Upper lobe of right lung (tissue), 1 donor: Measurements from ENCODE around the gene DGKZ. TPM values are rescaled to one million over a fixed set of nuclear protein-coding genes. Genes with fewer than 3 reads are reported as not detected.

Source experiments
- ATAC-seq: fragments of 200-7000 bp; cut with Tn5 transposase; one replicate; pipeline ENCODE4 v1.9.1; 2020; ENCODE audit warnings: mild to moderate bottlenecking, moderate library complexity
- DNase-seq: peaks from one replicate; pipeline ENCODE4 v3.0.0-alpha.2; 2020
- H3K27ac ChIP-seq: fragments of 200-600 bp; one replicate; pipeline ENCODE4 v1.8.0; 2022
- H3K27me3 ChIP-seq: fragments of 200-600 bp; one replicate; pipeline ENCODE4 v1.8.0; 2022; ENCODE audit warnings: mild to moderate bottlenecking
- H3K36me3 ChIP-seq: fragments of 200-600 bp; one replicate; pipeline ENCODE4 v1.8.0; 2022
- H3K4me1 ChIP-seq: fragments of 200-600 bp; one replicate; pipeline ENCODE4 v1.8.0; 2022
- H3K4me3 ChIP-seq: fragments of 200-600 bp; one replicate; pipeline ENCODE4 v1.8.0; 2022; ENCODE audit warnings: mild to moderate bottlenecking
- H3K9me3 ChIP-seq: fragments of 200-600 bp; one replicate; pipeline ENCODE4 v1.8.0; 2022
- intact Hi-C: fragments of 100-400 bp; cut with DNase I; formaldehyde crosslinking; loops from one replicate; pipeline ENCODE4 v1.11.0; 2022
- long read RNA-seq: library from polyadenylated mRNA; unstranded; transcript quantifications from one replicate; pipeline ENCODE4 v2.0.0, GENCODE V29; 2021
- total RNA-seq: library from RNA; stranded (reverse); fragmentation: NEBNext Ultra II Directional; extraction: Animal tissue kit (Norgen Biotek cat#: 25700); gene quantifications from one replicate; pipeline ENCODE4 v1.2.1, GENCODE V29; 2021
- TF ChIP-seq, protein P1 (sequence below): fragments of 200-600 bp; IDR thresholded peaks from one replicate; pipeline ENCODE4 v1.8.0; 2022; ENCODE audit warnings: antibody characterized with exemption
- donor health status: DM: no; HTN: yes; CAD: no; lungs with severe emphysema.

DGKZ gene, protein sequence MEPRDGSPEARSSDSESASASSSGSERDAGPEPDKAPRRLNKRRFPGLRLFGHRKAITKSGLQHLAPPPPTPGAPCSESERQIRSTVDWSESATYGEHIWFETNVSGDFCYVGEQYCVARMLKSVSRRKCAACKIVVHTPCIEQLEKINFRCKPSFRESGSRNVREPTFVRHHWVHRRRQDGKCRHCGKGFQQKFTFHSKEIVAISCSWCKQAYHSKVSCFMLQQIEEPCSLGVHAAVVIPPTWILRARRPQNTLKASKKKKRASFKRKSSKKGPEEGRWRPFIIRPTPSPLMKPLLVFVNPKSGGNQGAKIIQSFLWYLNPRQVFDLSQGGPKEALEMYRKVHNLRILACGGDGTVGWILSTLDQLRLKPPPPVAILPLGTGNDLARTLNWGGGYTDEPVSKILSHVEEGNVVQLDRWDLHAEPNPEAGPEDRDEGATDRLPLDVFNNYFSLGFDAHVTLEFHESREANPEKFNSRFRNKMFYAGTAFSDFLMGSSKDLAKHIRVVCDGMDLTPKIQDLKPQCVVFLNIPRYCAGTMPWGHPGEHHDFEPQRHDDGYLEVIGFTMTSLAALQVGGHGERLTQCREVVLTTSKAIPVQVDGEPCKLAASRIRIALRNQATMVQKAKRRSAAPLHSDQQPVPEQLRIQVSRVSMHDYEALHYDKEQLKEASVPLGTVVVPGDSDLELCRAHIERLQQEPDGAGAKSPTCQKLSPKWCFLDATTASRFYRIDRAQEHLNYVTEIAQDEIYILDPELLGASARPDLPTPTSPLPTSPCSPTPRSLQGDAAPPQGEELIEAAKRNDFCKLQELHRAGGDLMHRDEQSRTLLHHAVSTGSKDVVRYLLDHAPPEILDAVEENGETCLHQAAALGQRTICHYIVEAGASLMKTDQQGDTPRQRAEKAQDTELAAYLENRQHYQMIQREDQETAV
- 50.4 TPM for total RNA-seq
- long read RNA-seq, transcript DGKZ-203 (31 exons, 2,862 nt): major isoform, 5 of 46 reads
- long read RNA-seq, partial matches to known transcripts: 28 of 46 reads
- long read RNA-seq, other reads (novel, unspliced or antisense): 10 of 46 reads

DNA sequence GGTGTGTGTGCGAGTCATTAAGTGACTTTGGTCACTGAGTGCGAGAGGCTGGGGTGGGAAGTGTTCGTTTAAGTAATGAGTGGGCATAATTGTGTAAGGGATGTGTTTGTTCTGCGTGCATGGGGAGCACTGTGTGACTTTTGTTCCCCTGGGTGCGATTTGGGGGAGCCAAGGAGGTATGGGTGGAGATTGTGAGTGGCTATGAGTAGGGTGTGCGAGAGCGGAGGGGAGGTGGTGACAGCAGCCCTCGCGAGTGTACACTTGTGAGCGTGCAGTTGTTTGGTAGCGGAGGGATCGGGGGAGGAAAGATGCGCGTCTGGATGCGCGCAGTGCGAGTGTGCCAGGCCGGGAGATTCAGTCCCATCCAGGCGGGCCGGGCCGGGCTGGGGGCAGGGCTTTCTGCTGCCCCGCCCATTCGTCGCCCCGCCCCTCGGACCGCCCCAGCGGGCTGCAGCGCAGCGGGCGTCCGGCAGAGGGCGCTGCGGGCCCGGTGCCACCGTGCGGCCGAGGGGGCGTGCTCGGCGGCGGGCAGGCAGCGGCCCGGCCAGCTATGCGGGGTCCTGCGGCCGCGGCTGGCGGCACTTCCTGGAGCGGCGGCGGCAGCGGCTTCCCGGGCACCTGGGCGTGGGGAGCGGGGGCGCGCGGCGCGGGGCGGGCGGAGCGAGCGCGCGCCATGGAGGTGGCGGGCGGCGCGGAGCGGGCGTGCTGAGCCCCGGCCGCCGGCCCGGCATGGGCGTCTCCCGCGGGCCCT lies at the start of gene DGKZ:
DGKZ (plus strand) TSS at position 578 of the 751 bp plus-strand sequence. CDS start 197 bp downstream, outside the sequence.
- no peaks in the 10 kb centered on the region for H3K9me3 ChIP-seq
- H3K27ac ChIP-seq: peak within 1 kb of the TSS; percentile 68
- ATAC-seq (peak; percentile 95), DNase-seq (peak; percentile 95)
- no peaks in the 10 kb centered on the region for H3K27me3 ChIP-seq
- H3K4me3 ChIP-seq: peak within 1 kb of the TSS; percentile 75
- intact Hi-C loops: no loop called here
- TF ChIP-seq, protein P1, sequence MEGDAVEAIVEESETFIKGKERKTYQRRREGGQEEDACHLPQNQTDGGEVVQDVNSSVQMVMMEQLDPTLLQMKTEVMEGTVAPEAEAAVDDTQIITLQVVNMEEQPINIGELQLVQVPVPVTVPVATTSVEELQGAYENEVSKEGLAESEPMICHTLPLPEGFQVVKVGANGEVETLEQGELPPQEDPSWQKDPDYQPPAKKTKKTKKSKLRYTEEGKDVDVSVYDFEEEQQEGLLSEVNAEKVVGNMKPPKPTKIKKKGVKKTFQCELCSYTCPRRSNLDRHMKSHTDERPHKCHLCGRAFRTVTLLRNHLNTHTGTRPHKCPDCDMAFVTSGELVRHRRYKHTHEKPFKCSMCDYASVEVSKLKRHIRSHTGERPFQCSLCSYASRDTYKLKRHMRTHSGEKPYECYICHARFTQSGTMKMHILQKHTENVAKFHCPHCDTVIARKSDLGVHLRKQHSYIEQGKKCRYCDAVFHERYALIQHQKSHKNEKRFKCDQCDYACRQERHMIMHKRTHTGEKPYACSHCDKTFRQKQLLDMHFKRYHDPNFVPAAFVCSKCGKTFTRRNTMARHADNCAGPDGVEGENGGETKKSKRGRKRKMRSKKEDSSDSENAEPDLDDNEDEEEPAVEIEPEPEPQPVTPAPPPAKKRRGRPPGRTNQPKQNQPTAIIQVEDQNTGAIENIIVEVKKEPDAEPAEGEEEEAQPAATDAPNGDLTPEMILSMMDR: peak; percentile 63
- peaks cover 54% of the 10 kb centered on the region for H3K4me1 ChIP-seq
- no peaks in the 10 kb centered on the region for H3K36me3 ChIP-seq

DNA sequence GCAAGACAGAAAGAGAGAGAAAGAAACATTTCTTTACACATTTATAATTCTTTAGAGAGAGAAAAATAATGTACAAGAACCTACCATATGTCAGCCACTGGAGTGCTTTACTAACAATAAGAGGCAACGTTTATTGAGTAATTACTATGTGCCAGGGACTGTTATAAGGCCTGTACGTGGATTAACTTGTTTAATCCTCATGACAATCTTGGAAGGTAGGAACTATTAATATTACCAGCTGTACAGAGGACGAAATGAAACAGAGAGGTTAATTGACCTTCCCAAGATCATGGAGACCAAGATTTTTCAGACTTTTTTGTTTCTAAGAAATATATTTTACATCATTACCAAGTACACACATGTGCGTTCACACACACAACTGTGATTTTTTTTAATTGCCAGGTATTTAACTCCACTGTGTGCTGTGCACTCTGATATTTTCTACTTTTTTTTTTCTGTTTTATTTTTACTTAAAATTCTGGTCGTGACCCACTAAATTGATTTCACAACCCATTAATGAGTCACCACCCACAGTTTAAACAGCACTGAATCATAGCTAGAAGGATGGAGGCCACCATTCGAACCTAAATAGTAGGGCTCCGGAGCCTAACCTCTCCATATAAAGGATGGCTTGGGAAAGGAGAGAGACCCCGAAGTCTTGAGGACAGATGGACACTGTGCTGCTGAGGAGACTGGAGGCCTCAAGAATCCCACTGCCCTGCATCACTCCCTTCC lies 48.4 kb upstream of the DGKZ start:
- Histone ChIP-seq H3K4me3 (no peak overlapping the region), H3K27ac (no peak overlapping the region), H3K27me3 (peaks cover 11% of the 10 kb centered on the region), H3K36me3 (no peaks in the 10 kb centered on the region), H3K9me3 (no peaks in the 10 kb centered on the region), H3K4me1 (peaks cover 23% of the 10 kb centered on the region)
- ATAC-seq (no peak), DNase-seq (no peak)
- TF ChIP-seq, protein P1: no peak
- intact Hi-C loops: no loop called here

DNA sequence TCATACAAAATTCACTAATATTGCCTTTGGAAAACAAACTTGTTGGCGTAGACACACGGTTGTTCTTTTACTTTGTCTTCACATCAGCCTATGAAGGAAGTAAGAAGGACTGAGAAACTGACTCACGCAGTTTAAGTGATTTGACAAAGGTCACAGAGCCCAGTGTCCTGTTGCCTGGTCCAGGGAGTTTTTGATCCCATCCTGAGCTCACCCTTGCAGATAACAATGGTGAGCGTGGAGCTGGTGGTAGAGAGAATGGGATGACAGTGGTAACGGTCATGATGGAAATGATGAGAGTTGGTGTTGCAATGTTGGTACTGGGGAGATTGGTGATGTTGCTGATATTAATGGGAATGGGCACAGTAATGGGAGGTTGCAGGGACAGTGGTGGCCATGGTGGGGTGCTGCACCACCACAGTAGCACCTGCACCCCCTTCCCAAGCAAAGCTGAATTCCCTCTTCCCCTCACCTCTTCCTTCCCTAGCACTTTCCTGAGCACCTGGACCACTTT lies 47.8 kb upstream of the DGKZ start:
- TF ChIP-seq, protein P1: no peak
- H3K27me3 ChIP-seq: peaks cover 11% of the 10 kb centered on the region
- DNase-seq (no peak), ATAC-seq (no peak)
- H3K4me3 ChIP-seq: no peak overlapping the region
- no peak overlapping the region for H3K27ac ChIP-seq
- peaks cover 23% of the 10 kb centered on the region for H3K4me1 ChIP-seq
- no peaks in the 10 kb centered on the region for H3K36me3 ChIP-seq
- intact Hi-C loops: no loop called here
- no peaks in the 10 kb centered on the region for H3K9me3 ChIP-seq

DNA sequence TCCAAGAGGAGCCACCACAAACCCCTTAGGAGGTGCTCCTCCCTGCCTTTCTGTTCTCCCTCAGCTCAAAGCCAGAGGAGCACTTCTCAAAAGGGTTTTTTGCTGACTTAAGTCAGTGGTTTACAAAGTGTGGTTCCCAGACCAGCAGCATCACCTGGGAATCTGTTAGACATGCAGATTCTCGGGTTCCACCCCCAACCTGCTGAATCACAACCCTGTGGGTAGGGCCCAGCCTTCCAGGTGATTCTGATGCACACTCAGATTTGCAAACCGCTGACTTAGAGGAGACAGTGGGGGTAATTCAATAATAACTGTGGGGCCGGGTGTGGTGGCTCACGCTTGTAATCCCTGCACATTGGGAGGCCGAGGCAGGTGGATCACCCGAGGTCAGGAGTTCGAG lies 47.0 kb upstream of the DGKZ start:
- Histone ChIP-seq H3K27ac (no peak overlapping the region), H3K4me1 (peaks cover 18% of the 10 kb centered on the region), H3K27me3 (peaks cover 11% of the 10 kb centered on the region), H3K9me3 (no peaks in the 10 kb centered on the region), H3K36me3 (no peaks in the 10 kb centered on the region), H3K4me3 (no peak overlapping the region)
- intact Hi-C loops: no loop called here
- no peak for DNase-seq
- ATAC-seq: no peak
- TF ChIP-seq, protein P1: no peak
